Measurements from ENCODE around the gene GPR143.

GPR143 gene

DNA sequence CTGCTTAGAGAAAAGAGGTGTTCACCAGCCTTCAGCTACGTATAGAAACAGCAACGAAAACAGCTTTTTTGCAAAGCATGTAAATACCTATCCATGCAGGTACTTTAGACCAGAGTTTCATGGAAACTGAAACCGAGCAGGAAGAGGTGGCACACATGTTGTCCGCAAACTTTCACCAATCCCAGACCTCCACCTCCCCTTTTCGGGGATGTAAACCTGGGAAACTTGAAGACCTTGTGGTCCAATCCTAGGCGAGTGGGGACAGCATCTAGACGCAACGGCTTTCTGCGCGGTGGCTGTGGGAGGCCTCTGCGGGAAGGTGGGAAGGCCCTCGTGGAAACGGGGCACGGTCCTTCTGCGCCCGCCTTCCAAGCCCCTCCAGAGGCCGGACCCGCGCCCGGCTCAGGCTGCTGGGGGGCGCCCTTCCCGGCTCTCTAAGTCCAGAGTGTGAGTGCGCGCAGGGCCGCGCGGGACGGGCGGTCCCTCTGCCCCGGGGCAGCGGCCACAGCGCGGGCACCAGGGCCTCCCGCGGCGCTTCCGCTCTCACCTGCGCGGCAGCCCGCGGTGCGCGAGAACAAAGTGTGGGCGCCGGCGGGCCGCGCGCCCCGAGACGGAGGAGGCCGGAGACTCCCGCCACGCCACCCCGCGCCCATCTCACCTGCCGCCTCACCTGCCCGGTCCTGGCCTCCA lies 19.8 kb upstream of the GPR143 start:
- TF ChIP-seq SPI1 (IDR thresholded peaks at IDR 0.05; ENCODE audit: borderline replicate concordance, low read depth) (no peak), POLR2AphosphoS5 (IDR thresholded peaks at IDR 0.05; ENCODE audit: low read depth) (no peak), GABPA (IDR thresholded peaks at IDR 0.05; ENCODE audit: low read depth) (no peak)
- TF ChIP-seq, protein P1, sequence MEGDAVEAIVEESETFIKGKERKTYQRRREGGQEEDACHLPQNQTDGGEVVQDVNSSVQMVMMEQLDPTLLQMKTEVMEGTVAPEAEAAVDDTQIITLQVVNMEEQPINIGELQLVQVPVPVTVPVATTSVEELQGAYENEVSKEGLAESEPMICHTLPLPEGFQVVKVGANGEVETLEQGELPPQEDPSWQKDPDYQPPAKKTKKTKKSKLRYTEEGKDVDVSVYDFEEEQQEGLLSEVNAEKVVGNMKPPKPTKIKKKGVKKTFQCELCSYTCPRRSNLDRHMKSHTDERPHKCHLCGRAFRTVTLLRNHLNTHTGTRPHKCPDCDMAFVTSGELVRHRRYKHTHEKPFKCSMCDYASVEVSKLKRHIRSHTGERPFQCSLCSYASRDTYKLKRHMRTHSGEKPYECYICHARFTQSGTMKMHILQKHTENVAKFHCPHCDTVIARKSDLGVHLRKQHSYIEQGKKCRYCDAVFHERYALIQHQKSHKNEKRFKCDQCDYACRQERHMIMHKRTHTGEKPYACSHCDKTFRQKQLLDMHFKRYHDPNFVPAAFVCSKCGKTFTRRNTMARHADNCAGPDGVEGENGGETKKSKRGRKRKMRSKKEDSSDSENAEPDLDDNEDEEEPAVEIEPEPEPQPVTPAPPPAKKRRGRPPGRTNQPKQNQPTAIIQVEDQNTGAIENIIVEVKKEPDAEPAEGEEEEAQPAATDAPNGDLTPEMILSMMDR (IDR thresholded peaks at IDR 0.05; ENCODE audit: insufficient read depth, low read length) = no peak
- TF ChIP-seq, protein P2, sequence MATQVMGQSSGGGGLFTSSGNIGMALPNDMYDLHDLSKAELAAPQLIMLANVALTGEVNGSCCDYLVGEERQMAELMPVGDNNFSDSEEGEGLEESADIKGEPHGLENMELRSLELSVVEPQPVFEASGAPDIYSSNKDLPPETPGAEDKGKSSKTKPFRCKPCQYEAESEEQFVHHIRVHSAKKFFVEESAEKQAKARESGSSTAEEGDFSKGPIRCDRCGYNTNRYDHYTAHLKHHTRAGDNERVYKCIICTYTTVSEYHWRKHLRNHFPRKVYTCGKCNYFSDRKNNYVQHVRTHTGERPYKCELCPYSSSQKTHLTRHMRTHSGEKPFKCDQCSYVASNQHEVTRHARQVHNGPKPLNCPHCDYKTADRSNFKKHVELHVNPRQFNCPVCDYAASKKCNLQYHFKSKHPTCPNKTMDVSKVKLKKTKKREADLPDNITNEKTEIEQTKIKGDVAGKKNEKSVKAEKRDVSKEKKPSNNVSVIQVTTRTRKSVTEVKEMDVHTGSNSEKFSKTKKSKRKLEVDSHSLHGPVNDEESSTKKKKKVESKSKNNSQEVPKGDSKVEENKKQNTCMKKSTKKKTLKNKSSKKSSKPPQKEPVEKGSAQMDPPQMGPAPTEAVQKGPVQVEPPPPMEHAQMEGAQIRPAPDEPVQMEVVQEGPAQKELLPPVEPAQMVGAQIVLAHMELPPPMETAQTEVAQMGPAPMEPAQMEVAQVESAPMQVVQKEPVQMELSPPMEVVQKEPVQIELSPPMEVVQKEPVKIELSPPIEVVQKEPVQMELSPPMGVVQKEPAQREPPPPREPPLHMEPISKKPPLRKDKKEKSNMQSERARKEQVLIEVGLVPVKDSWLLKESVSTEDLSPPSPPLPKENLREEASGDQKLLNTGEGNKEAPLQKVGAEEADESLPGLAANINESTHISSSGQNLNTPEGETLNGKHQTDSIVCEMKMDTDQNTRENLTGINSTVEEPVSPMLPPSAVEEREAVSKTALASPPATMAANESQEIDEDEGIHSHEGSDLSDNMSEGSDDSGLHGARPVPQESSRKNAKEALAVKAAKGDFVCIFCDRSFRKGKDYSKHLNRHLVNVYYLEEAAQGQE (IDR thresholded peaks at IDR 0.05; ENCODE audit: insufficient replicate concordance, low read depth) = no peak
- no peak overlapping the region for H3K27ac ChIP-seq (replicated peaks)
- H3K4me3 ChIP-seq (replicated peaks; ENCODE audit: insufficient read depth, low read length) = no peak overlapping the region
- H3K27me3 ChIP-seq (ENCODE audit: insufficient read depth, poor library complexity, severe bottlenecking) = peaks cover 21% of the 10 kb centered on the region
- no peak for DNase-seq (ENCODE audit: low read depth in 1 of 2, low spot score in 1 of 2)

DNA sequence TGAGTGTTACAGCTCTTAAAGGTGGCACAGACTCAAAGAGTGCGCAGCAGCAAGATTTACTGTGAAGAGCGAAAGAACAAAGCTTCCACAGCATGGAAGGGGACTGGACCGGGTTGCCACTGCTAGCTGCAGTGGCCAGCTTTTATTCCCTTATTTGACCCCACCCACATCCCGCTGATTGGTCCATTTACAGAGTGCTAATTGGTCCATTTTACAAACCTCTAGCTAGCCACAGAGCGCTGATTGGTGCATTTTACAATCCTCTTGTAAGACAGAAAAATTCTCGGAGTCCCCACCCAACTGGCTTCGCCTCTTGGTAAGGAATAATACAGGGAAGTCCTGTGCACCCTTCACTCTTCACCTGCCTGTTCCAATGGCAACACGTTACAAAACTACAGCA lies 18.7 kb upstream of the GPR143 start:
- Histone ChIP-seq H3K4me3 (replicated peaks; ENCODE audit: insufficient read depth, low read length) (no peak overlapping the region), H3K27ac (replicated peaks) (no peak overlapping the region), H3K27me3 (ENCODE audit: insufficient read depth, poor library complexity, severe bottlenecking) (peaks cover 19% of the 10 kb centered on the region)
- no peak for DNase-seq (ENCODE audit: low read depth in 1 of 2, low spot score in 1 of 2)
- TF ChIP-seq, protein P2 (IDR thresholded peaks at IDR 0.05; ENCODE audit: insufficient replicate concordance, low read depth) = no peak
- TF ChIP-seq SPI1 (IDR thresholded peaks at IDR 0.05; ENCODE audit: borderline replicate concordance, low read depth) = no peak
- no peak for TF ChIP-seq GABPA (IDR thresholded peaks at IDR 0.05; ENCODE audit: low read depth)
- TF ChIP-seq POLR2AphosphoS5 (IDR thresholded peaks at IDR 0.05; ENCODE audit: low read depth) = no peak
- TF ChIP-seq, protein P1 (IDR thresholded peaks at IDR 0.05; ENCODE audit: insufficient read depth, low read length) = no peak

DNA sequence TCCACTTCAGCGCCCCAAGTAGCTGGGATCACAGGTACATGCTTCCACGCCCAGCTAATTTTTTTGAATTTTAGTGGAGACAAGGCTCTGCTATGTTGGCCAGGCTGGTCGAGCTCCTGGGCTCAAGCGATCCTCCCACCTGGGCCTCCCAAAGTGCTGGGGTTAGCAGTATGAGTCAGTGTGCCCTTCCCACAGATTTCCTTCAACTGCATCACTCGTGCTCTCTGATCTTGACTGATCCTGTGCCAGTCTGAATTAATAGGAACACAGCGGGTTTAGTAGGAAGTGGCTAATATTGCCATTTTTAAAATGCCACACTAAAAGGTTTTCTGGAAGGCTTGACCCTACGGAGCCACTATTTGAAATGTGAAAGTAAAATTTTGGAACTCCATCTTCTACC lies 16.3 kb upstream of the GPR143 start:
- Histone ChIP-seq H3K27ac (replicated peaks) (no peak overlapping the region), H3K27me3 (ENCODE audit: insufficient read depth, poor library complexity, severe bottlenecking) (peaks cover 2% of the 10 kb centered on the region), H3K4me3 (replicated peaks; ENCODE audit: insufficient read depth, low read length) (no peak overlapping the region)
- no peak for DNase-seq (ENCODE audit: low read depth in 1 of 2, low spot score in 1 of 2)
- TF ChIP-seq, protein P2 (IDR thresholded peaks at IDR 0.05; ENCODE audit: insufficient replicate concordance, low read depth) = no peak
- no peak for TF ChIP-seq SPI1 (IDR thresholded peaks at IDR 0.05; ENCODE audit: borderline replicate concordance, low read depth)
- TF ChIP-seq, protein P1 (IDR thresholded peaks at IDR 0.05; ENCODE audit: insufficient read depth, low read length) = no peak
- TF ChIP-seq POLR2AphosphoS5 (IDR thresholded peaks at IDR 0.05; ENCODE audit: low read depth) = no peak
- TF ChIP-seq GABPA (IDR thresholded peaks at IDR 0.05; ENCODE audit: low read depth) = no peak

Data from HL-60 (cell line).